GM19452 (cell line): ENCODE measurements around the gene DOCK11.
"Not testable (repeated sequence)": the region's sequence is repeated elsewhere in the genome, so short reads cannot be mapped to it uniquely, and the experiment has no call there.

Source experiments
- ATAC-seq: cut with Tn5 transposase; IDR thresholded peaks from one replicate; pipeline ENCODE4 v1.9.1; 2021; ENCODE audit not compliant: unreplicated experiment

DOCK11 gene

DNA sequence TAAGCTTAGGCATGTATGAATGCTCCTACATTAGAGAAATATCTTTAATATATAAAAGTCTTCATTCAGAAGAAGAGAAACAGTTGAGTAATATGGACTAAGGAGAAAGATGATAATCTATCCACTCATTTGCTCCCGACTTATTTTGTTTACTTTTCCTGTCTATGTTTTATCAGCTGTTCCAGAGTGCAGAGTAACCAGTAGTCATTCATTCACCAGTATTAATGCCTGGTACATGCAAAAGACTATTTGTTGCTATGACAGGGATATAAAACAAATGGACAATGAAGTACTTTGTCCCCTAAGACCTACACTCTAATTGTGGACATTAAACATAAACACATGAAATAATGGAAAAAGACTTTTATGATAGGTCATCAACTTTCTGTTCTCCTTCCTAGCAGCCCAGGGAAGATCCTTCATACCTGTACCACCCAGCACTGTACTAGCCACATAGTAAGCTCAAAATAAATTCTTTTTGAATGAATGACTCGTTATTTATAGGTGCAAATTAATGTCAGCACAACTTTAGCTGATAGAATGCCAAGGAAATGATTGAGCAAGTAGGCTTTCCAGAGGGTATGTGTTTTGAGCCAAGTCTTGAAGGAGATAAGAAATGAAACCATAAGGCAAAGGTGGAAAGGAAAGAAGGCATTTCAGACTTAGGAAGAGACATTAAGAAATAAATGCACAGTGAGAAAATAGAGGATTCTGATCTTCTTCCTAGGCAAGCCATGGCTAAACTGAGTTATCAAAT lies 186.8 kb downstream of the DOCK11 start:
- ATAC-seq, result no peak

DNA sequence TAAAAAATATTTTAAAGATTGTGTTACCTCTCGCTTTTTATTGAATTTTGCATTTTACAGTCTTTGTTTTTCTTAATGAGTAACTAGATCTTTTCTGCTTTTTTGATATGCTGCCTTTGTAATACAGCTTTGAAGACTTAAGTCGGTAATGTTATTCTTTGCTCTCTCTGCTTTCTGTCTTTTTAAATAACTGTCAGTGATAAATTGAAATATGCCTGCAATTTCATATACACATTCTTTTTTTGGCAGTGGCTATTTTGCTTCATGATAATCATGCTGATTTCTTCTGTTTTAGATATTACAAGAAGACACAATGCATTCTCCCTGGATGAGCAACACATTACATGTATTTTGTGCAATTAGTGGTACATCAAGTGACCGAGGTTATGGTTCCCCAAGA lies 189.8 kb downstream of the DOCK11 start:
- ATAC-seq, result no peak

DNA sequence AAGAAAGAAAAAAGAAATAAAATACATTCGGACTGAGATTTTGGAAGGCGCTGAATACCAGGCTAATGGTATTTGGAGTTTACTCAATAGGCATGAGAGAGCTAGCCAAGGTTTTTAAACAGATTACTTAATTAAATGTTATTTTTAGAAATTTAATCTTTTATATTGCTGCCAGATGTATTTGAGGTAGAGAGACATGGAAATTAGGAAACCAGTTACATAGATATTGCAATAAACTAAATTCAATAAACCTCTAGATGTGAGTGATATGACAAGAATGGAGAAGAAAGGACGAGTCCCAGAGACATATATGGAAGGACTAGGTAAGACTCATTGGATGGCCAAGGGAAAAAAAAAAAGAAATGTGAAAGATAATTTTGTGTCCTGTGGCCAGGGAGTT lies 193.3 kb downstream of the DOCK11 start:
- no peak for ATAC-seq

DNA sequence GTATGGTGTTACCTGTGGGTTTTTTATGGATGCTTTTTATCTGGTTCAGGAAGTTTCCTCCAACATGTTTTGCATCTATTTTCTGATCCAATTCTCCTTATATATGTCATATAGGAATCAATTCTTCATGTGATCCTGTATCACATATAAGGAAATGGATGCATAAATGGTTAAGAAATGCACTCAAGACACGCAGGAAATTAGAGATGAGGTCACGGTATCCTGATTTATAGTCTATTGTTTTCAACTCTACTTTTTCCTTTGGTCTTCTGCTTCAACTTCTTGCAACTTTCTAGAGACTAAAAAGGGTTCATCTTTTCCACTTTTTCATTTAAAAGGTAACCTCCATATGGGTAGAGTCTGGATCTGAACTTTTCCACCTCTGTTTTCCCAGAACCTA lies 198.2 kb downstream of the DOCK11 start:
- no peak for ATAC-seq

DNA sequence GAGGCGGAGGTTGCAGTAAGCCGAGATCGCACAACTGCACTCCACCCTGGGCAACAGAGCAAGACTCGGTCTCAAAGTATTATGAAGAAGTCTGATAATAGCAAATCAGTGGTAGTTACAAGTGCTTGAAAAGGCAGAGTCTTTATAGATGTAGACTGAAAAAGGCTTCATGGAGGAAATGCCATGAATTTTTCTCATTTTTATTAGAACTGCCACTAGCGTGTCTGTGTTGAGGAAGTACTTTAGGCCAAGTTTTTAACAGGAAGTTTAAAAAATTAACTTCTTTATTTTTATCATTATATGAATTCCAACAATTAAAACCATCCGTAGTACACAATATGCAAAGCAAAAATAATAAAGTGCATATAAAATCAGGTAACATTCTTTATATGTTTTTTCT lies 199.0 kb downstream of the DOCK11 start:
- ATAC-seq, result no peak

DNA sequence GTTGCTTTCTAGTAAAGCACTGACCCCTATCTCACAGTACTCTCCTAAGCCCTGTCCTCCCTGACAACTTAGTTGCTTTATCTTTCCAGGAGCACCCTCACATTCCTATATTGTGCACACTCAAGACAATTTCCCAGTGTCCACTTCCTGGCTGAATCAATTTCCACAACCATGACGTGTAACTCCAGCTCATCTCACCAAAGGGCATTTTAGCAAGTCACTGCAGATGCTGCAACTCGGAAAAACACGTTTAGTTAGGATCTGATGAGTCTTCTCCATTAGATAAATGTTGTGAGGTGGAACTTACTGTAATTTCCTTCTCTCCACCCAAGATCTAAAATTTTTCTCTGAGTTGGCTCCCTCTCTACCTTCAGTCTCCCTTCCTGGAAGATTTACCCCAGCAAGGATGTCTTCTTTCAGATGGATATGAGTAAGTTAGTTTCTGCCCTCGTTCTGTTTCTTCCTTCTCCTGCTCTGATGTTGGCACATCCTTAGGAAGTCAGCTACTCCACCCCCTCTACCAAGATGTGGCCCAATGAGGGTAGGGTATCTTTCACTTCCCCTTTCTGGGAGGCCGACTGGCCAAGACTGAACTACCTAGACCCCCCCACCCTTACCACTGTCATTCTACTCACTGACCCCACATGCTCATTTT lies 203.0 kb downstream of the DOCK11 start:
- no peak for ATAC-seq

DNA sequence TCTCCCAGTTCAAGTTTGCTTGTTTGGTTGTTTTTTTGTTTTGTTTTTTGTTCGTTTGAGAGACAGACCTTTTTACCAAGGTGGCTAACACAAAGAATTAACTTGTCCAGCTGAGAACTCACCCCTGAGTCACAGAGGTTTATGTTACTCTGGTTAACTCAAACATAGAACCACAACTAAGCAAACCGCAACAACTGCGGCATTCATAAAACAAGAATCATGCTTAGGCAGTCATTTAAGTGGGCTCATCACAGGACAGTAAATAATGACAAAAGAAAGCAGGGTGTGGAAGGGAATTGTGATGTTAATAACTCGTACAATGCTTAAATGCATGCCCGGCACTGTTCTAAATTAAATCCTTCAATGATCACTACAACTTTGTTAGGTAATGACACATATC lies 207.1 kb downstream of the DOCK11 start:
- ATAC-seq, result no peak

DNA sequence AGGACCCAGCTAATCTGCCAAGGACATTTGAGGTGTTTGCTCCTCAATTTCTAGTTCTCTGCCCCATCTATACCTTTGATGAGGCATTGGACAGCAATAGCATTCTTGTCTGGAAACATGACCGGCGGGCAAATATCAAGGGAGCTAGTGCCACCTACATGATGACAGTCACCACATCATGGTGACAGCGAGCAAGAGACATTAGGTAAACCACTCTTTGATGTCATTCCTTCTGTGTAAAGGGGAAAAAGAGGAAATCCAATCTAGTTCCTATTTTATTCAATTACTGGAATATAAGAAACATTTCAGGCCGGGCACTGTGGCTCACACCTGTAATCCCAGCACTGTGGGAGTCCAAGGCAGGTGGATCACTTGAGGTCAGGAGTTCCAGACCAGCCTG lies 211.1 kb downstream of the DOCK11 start:
- ATAC-seq, result no peak

DNA sequence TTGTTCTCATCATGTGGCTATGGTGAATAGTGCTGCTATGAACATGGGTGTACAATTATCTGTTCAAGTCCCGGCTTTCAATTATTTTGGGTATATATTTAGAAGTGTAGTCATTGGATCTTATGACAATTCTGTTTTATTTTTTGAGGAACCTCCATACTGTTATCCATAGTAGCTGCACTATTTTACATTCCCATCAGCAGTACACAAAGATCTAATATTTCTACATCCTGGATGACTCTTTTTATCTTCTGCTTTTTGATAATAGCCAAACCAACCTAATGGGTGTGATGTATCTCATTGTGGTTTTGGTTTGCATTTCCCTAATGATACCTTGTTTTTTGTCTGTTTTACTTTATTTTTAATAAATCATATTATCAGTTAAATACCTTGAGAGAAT lies 218.9 kb downstream of the DOCK11 start:
- ATAC-seq, result no peak

DNA sequence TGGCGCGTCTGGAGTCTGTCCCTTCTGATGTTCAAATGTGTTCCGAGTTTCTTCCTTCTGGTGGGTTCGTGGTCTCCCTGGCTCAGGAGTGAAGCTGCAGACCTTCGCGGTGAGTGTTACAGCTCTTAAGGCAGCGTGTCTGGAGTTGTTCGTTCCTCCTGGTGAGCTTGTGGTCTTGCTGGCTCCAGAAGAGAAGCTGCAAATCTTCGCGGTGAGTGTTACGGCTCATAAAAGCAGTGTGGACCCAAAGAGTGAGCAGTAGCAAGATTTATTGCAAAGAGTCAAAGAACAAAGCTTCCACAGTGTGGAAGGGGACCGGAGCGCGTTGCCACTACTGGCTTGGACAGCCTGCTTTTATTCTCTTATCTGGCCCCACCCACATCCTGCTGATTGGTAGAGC lies 220.3 kb downstream of the DOCK11 start:
- ATAC-seq, result not testable (repeated sequence)

DNA sequence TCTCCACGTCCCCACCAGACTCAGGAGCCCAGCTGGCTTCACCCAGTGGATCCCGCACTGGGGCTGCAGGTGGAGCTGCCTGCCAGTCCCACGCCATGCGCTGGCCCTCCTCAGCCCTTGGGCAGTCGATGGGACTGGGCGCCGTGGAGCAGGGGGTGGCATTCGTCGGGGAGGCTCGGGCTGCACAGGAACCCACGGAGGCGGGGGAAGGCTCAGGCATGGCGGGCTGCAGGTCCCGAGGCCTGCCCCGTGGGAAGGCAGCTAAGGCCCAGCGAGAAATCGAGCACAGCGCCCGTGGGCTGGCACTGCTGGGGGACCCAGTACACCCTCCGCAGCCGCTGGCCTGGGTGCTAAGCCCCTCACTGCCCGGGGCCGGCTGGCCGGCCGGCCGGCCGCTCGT lies 221.2 kb downstream of the DOCK11 start:
- not testable (repeated sequence) for ATAC-seq

DNA sequence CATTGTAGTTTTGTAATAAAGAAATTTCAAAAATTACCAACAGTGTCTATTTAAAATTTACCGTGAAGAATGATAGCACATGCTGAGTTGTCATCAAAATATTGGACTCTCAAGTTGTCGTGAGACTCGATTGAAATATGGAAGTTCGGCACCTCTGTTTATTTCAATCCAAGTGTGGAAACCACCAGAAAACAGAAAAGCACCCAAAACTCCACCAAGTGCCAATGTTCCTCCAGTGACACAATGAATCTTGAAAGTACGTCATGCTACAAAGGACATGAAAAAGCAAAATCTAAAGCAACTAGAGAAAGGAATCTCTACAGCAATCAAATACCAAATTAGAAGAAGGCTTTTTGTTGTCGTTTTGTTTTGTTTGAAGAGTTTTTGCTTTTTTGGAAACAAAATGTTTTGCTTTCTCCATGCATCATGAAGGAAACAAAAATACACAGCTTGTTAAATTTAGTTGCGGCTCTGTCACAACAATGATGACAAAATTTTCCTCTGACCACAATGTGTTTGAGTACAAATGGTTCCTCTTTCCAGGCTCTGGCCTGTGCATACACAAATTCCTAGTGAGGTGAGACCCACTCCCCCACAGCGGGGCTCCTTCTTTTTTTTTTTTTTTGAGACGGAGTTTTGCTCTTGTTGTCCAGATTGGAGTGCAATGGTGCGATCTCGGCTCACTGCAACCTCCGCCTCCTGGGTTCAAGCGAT lies 222.2 kb downstream of the DOCK11 start:
- ATAC-seq, result no peak

DNA sequence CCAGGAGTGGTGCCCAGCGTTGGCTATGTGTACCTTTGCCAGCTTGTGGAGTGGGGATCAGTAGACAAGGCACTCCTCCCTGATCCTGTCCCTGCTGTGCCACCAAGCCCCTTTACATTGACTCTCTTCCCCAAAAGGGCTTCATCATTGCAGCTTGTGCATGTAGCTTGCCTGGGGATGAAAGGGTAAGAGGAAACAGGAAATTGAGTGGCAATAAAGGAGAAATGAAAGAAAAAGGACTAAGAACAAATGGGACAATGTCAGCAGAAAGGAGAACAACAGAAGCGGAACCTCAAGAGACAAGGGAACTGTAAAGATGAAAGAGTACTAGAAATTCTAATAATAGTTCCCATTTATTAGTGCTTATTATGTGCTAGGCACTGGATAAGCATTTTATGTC lies 223.1 kb downstream of the DOCK11 start:
- ATAC-seq, result no peak

DNA sequence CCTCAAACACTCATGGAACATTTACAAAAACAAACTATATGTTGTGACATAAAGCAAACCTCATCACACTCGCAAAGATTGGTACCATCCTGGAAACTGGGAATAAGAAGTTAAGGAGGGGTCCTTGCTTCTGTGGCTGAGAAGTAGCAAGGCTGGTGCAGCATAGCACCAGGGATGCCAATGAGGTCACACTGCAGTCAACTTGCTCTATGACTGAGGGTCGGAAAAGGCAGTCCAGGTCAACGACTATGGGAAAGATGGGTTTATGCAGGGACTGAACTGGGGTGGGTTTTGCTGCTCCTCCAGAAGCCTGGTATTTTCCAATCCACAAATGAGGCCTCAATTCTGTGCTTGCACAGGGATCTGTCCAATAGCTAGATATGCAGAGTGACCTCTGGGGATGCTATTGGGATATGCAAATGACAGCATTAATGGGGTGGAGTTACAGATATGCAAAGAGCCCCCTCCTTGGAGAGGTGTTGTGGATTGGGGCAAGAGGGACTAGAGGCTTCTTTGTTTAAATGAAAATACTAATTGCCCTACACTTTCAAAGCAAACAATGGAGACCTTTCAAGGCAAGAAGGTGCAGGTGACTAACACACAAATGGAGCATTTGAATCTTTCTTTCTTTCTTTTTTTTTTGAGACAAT lies 224.6 kb downstream of the DOCK11 start:
- ATAC-seq, result no peak

DNA sequence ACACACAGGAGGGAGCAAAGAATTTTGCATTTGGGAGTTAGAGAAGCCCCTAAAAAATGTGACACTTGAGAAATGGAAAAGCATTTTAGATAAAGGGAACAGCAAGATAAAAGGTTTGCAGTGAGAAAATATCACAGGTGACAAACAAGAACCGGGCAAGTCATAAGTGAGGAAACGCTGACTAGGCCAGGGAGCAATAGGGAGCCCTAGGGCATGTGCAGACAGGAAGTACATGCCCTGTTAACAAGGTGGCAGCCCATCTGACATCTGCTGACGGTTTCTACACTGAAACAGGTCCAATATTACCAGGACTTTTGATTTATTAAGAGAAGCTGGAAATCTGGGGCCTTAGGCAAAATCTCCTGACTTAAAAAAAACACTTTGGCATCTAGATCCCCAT lies 227.8 kb downstream of the DOCK11 start:
- ATAC-seq, result no peak

DNA sequence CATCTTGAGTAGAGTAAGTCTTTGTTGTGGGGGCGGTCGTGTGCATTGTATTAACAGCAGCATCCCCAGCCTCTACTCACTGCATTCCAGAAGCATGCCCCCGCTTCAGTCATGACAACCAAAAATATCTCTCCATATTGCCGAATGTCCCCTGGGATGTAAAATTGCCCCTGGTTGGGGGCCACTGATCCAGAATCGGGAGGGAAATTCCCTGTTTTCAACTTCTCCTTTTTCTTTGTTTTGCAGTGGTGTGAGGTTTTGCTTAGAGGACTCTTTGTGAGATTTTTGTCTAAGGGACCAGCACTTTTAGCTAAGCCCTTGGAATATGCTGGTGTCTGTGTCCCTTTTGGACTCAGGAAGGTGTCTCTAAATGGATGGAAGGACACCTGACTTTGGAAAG lies 228.8 kb downstream of the DOCK11 start:
- ATAC-seq, result no peak

DNA sequence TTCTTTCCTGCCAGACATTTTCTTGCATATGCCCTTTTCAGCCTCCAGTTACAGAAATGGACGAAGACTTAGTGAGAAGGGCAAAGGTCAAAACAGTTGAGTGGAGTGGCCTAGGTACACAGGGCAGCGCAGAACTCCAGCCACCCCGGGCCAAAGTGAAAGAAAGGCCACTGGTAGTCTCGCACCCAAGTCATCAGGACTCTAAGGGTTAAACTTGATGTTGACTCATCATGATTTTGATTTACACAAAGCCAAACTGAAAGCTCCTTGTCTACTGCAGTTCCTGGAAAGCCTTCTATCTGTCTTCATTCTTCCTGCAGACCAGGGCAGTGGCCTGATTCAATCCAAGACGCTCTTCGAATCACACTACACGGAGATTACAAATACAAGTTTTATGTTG lies 229.2 kb downstream of the DOCK11 start:
- ATAC-seq, result no peak

DNA sequence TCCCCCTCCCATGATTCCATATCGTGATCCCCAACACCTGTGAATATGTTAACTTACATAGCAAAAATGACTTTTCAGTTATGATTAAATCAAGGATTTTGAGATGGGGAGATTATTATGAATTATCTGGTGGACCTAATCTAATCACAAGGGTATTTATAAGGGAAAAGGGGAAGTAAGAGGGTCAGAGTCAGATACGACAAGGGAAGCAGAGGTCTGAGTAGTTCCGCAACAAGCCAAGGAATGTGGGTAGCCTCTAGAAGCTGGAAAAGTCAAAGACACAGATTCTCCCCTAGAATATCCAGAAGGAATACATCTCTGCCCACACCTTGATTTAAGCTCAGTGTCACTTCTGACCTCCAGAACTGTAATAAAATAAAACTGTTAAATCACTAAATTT lies 230.8 kb downstream of the DOCK11 start:
- no peak for ATAC-seq

DNA sequence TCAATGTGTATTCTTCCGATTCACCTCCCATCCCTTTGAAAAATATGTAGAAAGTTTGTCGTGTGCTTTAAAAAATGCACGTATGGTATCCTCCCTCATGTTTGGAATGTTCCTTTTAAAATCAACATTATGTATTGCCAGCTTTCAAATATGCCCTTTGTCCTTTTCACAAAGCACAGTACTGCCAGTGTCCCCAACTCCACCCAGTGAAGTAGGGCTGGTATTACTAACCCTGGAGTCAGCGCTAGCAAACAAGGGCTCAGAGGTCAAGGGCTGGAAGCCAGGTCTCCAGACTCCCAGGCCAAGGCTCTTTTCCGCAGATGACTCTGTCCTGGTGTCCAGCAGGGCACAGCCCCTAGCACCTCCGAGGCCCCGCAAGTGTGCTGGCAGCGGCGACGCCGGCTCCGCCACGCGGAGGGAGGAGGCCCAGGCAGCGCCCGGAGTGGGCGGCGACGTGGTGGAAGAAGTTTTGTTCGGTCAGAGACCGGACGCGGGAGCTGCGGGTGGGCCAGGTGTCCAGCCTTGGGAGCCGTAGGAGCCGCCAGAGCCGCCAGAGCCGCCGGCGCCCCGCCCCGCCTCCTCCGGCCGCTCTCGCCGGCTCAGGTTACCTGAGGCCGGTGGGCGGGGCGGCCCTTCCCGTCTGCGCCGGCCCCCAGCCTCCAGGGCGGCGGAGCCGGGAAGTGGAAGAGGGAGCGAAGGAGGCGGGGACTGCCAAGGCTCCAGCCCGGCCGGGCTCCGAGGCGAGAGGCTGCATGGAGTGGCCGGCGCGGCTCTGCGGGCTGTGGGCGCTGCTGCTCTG lies 231.5 kb downstream of the DOCK11 start, which contains the start of gene IL13RA1:
TSS of gene IL13RA1 (plus strand) at position 720 of the 799 bp plus-strand sequence. CDS start at position 753, 33 bp downstream.
- ATAC-seq, result peak; percentile 54

DNA sequence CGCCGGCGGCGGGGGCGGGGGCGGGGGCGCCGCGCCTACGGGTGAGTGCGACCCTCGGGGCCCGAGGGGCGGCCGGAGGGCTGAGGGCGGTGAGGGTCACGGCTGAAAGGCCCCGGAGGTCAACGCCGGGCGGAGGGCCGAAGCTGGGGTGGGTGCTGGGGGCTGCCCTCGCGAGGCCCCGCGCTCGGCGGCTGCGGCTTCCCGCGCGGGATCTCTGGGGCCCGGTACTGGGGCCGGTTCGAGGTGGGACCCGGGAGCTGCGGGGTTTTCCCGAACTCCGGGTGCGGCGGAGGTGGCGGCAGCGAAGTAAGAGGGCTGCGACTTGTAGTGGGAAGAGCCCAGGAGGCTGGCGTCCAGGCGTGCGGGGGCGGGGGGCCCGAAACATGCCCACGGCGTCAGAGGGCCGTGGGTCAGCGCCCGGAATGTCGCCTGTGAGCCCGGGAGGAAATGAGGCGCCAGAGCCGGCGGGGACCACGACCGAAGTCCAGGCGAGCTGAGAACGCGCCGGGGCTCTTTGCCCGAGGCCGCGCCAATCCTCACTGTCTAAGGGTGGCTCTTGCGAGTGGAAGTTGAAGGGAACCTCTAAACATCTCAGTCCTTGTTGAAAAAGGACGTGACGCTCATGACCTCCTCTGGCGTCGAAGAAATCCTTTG lies 232.2 kb downstream of the DOCK11 start:
- ATAC-seq, result peak; percentile 13
